HUDEP-2 (cell line): ENCODE results near the gene CA10.

Experiments
- DNase-seq, 76 experiments: peaks; one replicate each; lab custom pipeline; 2025; ENCODE audit not compliant: unreplicated experiment in 76 of 76; lab: John Stamatoyannopoulos, UW

CA10 gene

DNA sequence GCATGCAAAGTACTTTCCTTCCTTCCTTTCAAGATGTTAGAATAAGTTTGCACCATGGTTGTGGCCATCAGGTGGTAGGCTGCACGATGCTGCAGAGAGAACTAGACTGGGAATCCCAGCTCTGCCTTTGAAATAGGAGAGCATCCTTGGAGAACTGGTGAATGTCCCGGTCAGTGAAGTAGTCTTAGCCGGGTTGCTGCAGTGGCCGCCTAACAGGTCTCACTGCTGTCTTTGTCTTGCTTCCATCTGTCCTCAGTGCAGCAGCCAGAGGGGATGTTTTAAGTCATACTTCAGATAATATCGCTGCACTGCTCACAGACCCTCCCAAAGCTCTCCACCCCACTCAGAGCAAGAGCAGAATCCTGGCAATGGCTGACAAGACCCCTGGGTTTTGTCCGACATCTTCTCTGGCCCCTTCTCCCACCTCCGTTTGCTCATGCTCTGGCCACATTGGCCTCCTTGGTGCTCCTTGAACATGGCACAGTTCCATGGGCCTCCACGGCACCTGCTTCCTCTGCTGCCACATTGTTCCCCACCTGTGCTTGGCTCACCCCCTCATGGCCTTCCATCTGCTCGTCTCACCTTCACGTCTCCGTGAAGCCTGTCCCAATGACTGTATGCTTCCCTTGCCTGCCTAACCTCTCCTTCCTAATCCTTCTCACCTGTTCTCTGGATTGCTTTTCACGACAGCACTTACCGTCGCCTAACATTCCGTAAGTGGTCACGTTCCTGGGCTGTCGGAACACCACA lies 458.3 kb downstream of the CA10 start:
- no peak for DNase-seq

DNA sequence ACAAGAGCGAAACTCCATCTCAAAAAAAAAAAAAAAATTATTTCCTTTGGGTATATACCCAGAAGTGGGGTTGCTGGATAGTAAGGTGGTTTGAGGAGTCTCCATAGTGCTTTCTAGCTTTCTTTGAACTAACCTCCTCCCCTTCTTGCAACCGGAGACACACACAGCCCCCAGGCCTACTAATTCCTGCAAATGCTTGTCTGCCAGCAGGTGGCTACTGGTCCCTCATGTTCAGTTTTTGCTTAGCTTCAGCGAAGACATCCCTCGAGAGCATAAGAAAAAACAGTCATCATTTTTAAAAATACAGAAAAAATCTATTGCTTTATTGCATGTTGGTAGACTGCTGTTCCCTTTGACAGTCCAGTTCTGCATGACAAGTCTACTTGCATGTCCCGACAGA lies 459.2 kb downstream of the CA10 start:
- DNase-seq, result no peak

- no peak for DNase-seq
Observed at GRCh38 chr17:51692917-51693316, 465.6 kb downstream of the CA10 start.

- DNase-seq, result no peak
Observed at GRCh38 chr17:51687887-51688286, 470.6 kb downstream of the CA10 start.

GRCh38 chr17:51685287-51685909 lies 473.1 kb downstream of the CA10 start:
- no peak for DNase-seq

DNA sequence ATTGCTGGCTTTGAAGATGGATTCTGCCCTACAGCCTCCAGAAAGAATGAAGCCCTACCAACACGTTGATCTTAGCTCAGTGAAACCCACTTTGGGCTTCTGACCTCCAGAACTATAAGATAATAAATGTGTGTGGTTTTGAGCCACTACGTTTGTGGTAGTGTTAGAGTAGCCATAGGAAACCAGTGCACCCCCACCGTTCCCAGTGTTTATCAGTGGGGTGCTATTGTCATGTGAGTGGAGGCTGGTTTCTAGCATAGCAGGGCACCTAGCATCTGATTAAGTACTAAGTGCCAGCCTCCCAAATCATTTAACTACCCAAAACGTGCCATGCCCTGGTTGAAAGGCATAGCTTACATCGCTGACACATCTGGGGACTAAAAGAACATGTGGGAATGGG lies 474.3 kb downstream of the CA10 start:
- no peak for DNase-seq

DNA sequence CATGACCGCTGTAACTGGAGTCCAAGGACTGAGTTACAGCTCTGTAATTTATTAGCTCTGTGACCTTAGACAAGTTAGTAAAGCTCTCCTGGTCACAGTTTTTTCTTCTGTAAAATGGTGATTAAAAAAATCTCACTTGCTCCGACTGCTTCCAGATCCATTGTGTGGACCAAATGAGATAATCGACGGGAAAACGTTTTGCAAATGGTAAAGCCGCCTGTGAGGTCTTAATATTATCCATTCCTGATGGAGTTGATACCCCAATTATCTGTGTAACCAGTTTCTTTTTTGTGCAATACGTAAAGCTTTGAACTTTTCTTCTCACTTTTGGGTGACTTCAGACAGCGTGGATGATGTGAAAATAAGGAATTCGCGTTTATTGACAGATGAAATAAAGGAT lies 475.2 kb downstream of the CA10 start:
- no peak for DNase-seq

GRCh38 chr17:51682115-51682514 lies 476.4 kb downstream of the CA10 start:
- DNase-seq, result no peak

GRCh38 chr17:51677875-51678274 lies 480.6 kb downstream of the CA10 start:
- DNase-seq, result no peak

DNA sequence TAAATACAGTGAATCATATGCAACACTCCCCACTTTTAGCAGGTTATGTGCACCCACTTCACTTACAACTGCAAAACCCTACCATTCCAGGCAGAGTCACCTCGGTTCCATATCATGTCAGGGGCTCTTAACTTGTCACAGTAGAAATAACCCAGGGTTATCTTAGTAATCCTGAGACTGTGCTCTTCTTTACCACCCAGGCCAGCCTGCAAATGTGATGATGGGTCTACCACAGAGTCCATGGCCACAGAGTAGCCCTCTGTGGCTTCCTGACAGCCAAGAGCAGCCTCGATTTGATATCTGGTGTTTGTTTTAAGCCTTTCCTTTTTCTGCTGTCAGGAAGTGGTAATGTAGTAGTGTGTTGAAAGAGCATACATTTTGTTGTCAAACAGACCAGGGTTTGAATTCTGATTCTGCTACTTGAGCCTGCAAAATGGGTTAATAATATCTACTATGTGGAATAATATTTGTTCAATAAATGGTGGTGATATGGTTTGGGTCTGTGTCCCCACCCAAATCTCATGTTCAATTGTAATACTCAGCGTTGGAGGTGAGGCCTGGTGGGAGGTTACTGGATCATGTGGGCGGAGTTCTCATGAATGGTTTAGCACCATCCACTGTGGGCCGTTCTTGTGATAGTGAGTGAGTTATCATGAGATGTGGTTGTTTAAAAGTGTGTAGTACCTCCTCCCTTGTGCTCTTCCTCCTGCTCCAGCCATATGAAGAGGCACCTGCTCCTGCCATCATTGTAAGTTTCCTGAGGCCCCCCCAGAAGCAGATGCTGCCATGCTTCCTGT lies 481.6 kb downstream of the CA10 start:
- no peak for DNase-seq

GRCh38 chr17:51674579-51675255 lies 483.8 kb downstream of the CA10 start:
- DNase-seq, result no peak

DNA sequence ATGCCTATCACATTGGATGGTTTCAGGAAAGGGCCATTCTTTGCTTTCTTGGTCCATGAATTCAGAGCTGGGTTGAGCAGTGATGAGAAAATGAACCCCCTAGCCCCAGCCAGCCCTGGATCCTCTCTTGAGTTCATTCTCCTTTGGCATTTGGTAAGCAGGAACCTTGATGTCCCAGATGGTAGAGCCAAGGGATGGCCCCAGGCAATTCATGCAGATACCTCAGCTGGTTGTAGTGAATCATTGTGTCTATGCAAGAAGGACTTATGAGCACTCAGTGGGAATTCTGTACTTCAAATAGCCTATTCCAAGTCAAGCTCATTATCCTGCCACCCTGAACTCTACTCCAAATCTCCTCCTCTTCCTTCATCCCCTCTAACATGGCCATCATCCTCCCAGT lies 485.4 kb downstream of the CA10 start:
- no peak for DNase-seq

- DNase-seq, result no peak
Observed at GRCh38 chr17:51672065-51672464, 486.4 kb downstream of the CA10 start.

DNA sequence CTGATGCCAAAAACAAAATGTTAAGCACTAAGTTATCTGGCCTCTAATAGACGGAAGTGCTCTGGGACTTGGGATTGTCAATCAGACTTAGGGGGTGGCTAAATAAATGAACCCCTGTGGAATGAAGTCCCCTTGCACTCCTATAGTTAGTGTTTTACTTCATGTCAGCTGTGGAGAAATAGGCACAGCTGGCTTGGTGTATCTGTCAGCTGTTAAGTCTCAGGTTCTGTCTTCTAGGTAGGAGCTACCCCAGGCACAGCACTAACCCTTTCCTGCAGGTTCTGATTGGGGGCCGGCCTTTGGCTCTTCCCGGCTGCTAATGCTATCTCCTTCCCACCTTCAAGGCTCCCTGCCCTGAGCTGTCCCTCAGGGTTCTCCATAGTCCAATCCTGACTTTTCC lies 487.6 kb downstream of the CA10 start:
- no peak for DNase-seq

GRCh38 chr17:51668963-51669246 lies 489.6 kb downstream of the CA10 start:
- DNase-seq, result no peak

- no peak for DNase-seq
Observed at GRCh38 chr17:51668155-51668962, 490.2 kb downstream of the CA10 start.

DNA sequence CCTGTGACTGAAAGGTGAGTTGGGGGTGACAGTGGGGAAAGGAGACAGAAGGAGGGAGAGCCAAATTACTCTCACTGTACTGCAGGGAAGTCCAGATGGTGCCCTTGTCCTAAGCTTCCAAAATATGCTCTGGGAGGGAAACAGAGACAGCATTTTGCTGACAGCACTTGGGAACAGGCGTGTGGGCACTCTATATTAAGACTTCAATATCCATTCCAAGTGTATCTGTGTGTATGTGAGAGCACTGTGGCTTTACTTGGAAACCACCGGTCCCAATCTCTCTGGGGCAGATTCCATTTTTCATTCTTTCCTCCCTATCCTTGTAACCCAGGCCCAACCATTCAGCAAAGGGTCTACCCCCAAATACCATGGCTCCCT lies 490.8 kb downstream of the CA10 start:
- DNase-seq, result no peak

- DNase-seq, result no peak
Observed at GRCh38 chr17:51666971-51667705, 491.4 kb downstream of the CA10 start.

DNA sequence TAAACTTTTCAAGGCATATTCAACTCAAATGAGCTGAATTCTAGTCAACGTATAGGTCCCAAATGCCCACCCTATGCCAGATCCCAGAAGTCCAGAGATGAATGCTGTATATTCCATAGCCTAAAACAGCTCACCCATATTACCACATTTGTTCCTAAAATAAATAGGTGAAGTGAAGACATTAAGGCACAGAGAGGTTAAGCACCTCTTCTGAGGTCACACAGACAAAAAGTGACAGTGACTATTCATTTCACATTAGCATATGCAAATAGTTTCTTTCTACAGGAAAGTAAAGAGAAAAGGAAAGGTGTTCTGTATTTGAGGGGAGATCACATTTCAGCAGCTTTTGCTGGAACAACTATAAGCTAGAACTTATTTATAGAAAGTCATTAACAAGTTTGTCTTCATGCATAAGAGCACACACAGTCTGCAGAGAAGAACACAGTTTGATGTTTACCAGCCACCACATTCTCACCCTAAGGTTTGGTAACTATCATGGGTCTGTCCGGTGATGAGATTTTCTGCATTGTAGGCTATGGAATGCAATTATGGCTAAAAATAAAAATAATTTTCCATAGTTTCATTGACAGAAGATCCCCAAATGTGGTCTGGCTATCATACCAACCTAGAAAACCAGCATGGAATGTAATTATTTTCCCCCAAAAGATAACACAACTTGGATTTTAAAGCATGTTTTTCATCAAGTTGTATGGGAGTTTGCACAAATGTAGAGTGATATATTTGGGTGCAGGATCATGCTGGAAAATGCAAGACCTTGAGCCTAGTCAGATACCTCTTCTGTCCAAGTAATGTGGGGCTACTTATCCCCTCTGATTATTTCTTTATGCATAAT lies 496.1 kb downstream of the CA10 start:
- no peak for DNase-seq
